ENCODE data around the gene CCDC121. TPM values are rescaled to one million over a fixed set of nuclear protein-coding genes. Genes with fewer than 3 reads are reported as not detected.

CCDC121 gene
- total and polyA plus RNA-seq, 10 of the 15 experiments (the other 5 are each of a cell fraction or from before 2014, with no cell fraction given): 0.34 to 1.2 (median 0.63) TPM

- TF ChIP-seq, protein P1, sequence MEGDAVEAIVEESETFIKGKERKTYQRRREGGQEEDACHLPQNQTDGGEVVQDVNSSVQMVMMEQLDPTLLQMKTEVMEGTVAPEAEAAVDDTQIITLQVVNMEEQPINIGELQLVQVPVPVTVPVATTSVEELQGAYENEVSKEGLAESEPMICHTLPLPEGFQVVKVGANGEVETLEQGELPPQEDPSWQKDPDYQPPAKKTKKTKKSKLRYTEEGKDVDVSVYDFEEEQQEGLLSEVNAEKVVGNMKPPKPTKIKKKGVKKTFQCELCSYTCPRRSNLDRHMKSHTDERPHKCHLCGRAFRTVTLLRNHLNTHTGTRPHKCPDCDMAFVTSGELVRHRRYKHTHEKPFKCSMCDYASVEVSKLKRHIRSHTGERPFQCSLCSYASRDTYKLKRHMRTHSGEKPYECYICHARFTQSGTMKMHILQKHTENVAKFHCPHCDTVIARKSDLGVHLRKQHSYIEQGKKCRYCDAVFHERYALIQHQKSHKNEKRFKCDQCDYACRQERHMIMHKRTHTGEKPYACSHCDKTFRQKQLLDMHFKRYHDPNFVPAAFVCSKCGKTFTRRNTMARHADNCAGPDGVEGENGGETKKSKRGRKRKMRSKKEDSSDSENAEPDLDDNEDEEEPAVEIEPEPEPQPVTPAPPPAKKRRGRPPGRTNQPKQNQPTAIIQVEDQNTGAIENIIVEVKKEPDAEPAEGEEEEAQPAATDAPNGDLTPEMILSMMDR (IDR thresholded peaks at IDR 0.05 in 2 of 3, conservative IDR thresholded peaks at IDR 0.05 in 1 of 3; ENCODE audit: control insufficient read depth in 2 of 3, extremely low read depth in 1 of 3, insufficient read depth in 1 of 3, low read depth in 3 of 3, low read length in 3 of 3): no peak; a peak in 1 of 6 replicates
- peak; percentile 54; the same call in 1 of the 2 replicates for TF ChIP-seq MXI1 (IDR thresholded peaks at IDR 0.05; ENCODE audit: low read depth, low read length)
- 0 out of 4 replicates have a peak, but pooled peaks of 1 of the 2 experiments have one; percentile 43 for TF ChIP-seq SRF (IDR thresholded peaks at IDR 0.05; ENCODE audit: low read depth in 2 of 2, low read length in 2 of 2)
- no peak for TF ChIP-seq ZSCAN29 (IDR thresholded peaks at IDR 0.05)
- 0 out of 2 replicates have a peak, but pooled peaks have one; percentile 33 for TF ChIP-seq DPF2 (IDR thresholded peaks at IDR 0.05)
- TF ChIP-seq CREM (IDR thresholded peaks at IDR 0.05; ENCODE audit: low read depth): peak; percentile 54; the same call in 1 of the 2 replicates
- TF ChIP-seq RELB (IDR thresholded peaks at IDR 0.05; ENCODE audit: low read depth): 0 out of 2 replicates have a peak, but pooled peaks have one; percentile 20
- peak; percentile 57; the same call in 1 of the 2 replicates for TF ChIP-seq YY1 (IDR thresholded peaks at IDR 0.05; ENCODE audit: low read depth, low read length)
- TF ChIP-seq RUNX3 (IDR thresholded peaks at IDR 0.05; ENCODE audit: low read length): peak; percentile 68
- TF ChIP-seq REST (IDR thresholded peaks at IDR 0.05; ENCODE audit: low read depth, low read length): no peak
- no peak for TF ChIP-seq PML (IDR thresholded peaks at IDR 0.05; ENCODE audit: low read length)
- TF ChIP-seq SP1 (IDR thresholded peaks at IDR 0.05; ENCODE audit: low read depth, low read length): peak; percentile 34
- TF ChIP-seq SMAD5 (IDR thresholded peaks at IDR 0.05; ENCODE audit: low read depth): peak; percentile 50; the same call in 1 of the 2 replicates
- no peak for TF ChIP-seq STAT3 (IDR thresholded peaks at IDR 0.05; ENCODE audit: low read depth, low read length)
- 0 out of 2 replicates have a peak, but pooled peaks have one; percentile 46 for TF ChIP-seq SIN3A (IDR thresholded peaks at IDR 0.05; ENCODE audit: low read depth, low read length)
- TF ChIP-seq, protein P2, sequence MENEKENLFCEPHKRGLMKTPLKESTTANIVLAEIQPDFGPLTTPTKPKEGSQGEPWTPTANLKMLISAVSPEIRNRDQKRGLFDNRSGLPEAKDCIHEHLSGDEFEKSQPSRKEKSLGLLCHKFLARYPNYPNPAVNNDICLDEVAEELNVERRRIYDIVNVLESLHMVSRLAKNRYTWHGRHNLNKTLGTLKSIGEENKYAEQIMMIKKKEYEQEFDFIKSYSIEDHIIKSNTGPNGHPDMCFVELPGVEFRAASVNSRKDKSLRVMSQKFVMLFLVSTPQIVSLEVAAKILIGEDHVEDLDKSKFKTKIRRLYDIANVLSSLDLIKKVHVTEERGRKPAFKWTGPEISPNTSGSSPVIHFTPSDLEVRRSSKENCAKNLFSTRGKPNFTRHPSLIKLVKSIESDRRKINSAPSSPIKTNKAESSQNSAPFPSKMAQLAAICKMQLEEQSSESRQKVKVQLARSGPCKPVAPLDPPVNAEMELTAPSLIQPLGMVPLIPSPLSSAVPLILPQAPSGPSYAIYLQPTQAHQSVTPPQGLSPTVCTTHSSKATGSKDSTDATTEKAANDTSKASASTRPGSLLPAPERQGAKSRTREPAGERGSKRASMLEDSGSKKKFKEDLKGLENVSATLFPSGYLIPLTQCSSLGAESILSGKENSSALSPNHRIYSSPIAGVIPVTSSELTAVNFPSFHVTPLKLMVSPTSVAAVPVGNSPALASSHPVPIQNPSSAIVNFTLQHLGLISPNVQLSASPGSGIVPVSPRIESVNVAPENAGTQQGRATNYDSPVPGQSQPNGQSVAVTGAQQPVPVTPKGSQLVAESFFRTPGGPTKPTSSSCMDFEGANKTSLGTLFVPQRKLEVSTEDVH (IDR thresholded peaks at IDR 0.05; ENCODE audit: low read depth, partially characterized antibody): no peak
Observed at GRCh38 chr2:27582695-27583389, 46.0 kb downstream of the CCDC121 start, which contains the start of gene ZNF512 (continued).

All from GM12878 (cell line).